Panc1 (cell line): ENCODE results near the gene SERPINE2.

Experiments
- CTCF ChIP-seq: fragments of 450-650 bp; IDR thresholded peaks from 2 replicates; pipeline ENCODE4 v1.5.1; 2017; ENCODE audit warnings: mild to moderate bottlenecking
- SIN3A ChIP-seq: IDR thresholded peaks from 2 replicates; pipeline ENCODE4 v1.6.1; 2012; ENCODE audit warnings: low read depth, mild to moderate bottlenecking, low read length, moderate library complexity, borderline replicate concordance; ENCODE audit not compliant: insufficient read depth

DNA sequence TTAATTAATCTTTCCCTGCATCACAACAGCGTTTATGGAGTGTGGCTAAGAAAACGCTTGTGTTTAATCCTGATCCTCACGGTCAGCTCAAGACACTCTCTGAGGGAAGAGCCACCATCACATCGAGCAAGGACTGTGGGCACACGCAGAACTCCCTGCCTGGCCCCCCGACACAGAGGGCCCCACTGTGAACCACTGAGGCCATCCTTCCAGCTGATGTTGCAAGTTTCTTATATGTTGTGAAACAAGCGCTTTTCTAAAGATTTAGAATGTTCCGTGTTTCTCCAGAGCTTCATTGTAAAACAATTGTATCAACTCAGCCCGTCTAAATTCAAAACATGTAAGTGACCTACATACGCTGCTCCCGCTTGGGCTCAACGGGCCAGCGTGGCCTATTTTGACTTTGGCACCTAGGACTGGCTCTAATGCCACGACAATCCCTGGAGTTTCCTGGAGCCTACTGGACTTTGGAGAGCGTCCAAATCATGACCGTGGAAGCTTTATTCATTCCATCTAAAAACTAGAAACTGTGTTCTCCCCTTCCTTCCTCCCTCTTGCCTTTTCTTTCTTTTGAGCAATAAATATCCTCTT is 34.9 kb downstream of the SERPINE2 start:
- TF ChIP-seq CTCF, result no peak
- TF ChIP-seq SIN3A, result no peak
